ENCODE measurements around the gene ARID3A.
A peak's percentile ranks its signal among the peaks of the same experiment; 100 is the strongest.

ARID3A gene

DNA sequence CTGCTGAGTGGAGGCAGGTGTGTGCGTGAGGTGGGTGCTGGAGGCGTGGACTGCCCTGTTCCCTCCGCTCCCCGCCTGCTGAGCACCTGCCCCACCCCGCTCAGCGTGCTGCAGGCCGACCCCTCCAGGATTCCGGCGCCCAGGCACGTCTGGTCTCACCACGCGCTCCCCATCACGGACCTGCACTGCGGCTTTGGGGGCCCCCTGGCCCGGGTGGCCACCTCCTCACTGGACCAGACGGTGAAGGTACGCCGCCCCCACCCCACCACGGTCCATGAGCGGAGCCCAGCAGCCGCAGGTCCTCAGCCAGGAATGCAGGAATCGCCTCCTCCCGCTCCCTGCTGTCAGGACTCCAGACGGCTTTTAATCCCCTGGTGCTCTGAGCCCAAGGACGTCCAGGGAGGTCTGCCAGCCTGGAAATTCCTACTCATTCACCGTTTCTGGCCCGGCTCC lies 64.3 kb downstream of the ARID3A start:
- no peak for DNase-seq (ENCODE audit: low read depth)

DNA sequence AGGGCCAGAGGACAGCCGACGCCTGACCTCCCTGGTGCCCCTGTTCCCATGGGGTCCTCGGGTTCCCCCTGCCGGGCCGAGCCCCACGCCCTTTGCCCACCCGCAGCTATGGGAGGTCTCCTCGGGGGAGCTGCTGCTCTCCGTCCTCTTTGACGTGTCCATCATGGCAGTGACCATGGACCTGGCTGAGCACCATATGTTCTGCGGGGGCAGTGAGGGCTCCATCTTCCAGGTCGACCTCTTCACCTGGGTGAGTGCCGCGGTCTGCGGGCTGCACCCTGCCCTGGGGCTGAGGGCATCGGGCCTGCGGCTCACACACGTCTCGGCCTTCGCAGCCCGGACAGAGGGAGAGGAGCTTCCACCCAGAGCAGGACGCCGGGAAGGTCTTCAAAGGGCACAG lies 64.9 kb downstream of the ARID3A start:
- no peak for DNase-seq (ENCODE audit: low read depth)

DNA sequence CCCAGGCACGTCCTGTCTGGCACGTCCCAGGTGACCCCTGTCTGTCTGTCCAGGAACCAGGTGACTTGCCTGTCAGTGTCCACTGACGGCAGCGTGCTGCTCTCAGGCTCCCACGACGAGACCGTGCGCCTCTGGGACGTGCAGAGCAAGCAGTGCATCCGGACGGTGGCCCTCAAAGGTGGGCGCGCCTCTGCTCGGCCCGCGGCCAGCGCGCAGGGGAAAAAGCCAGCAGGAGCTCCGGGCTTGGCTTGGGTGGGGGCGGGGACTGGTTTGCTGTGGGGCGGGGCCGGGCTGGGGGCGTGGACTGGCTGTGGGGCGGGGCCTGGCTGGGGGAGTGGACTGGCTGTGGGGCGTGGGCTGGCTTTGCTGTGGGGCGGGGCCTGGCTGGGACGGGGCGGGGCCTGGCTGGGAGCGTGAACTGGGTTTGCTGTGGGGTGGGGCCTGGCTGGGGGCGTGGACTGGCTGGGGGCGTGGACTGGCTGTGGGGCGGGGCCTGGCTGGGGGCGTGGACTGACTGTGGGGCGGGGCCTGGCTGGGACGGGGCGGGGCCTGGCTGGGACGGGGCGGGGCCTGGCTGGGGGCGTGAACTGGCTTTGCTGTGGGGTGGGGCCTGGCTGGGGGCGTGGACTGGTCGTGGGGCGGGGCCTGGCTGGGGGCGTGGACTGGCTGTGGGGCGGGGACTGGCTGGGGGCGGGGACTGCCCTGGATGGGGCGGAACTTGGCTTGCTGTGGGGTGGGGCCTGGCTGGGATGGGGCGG lies 65.5 kb downstream of the ARID3A start:
- DNase-seq (ENCODE audit: low read depth) = peak; percentile 48

DNA sequence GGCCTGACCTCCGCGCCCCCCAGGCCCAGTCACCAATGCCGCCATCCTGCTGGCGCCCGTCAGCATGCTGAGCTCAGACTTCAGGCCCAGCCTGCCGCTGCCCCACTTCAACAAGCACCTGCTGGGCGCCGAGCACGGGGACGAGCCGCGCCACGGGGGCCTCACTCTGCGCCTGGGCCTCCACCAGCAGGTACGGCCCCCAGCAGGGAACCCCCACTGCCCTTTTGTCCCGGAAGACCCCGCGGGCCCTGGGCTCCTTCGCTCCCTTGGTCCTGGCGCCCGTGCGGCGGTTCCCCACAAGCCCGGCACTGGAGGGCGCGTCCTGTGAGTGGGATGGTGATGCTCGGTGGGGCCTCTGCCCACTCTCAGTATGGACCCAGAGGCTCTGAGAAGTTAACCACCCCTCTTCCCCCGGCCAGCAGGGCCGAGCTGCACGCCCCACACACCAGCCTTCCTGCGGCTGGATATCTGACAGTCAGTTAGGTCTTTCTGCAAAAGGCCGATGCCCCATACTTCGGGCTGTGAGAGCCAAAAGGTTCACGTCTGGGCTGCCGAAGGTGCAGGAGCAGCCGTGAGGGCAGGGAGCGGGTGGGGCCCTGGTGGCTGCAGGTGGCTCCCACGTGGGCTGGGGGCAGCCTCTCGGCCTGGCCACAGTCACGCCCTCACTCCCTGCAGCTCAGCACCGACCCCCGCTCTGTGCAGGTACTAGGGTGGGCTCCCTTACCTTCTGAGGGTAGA lies 66.3 kb downstream of the ARID3A start:
- no peak for DNase-seq (ENCODE audit: low read depth)

DNA sequence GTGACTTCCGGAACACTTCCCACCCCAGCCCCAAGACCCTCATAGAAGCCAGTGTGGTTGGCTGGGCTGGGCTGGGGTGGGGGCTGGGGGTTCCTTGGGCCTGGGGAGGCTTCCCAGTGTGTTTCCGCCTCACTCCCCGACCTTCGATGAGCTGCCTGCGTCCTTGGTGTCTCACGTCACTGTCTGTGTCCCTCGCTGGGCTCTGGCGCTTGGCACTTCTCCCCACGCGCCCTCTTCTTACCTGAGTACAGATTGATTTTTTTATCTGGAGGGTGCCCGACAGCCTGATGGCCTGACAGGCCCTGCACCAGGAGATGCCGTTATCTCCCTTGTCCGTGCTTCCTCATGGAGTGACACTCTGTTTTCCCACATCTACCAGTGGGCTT lies 66.8 kb downstream of the ARID3A start:
- no peak for DNase-seq (ENCODE audit: low read depth)

DNA sequence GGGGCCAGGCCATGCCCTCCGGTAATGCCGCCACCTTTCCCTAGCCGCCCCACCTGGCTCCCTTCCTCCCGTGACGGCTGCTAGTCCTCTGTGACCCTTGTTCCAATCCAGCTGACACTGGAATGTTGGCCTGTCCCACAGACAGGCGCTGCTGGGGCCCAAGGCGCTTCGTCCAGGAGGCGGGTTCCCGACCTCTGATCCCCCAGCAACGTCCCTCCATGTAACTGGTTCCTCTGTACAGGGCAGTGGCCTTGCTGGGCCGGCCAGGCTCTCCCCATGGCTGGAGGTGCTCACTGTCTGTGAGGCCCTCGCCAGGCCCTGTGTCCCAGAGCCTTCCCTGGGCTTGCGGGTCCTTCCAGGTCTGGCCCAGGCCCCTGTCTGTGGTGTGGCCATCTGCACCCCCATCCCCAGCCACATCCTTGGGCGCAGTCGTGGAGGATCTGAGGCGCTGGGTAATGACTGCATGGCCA lies 67.6 kb downstream of the ARID3A start:
- DNase-seq (ENCODE audit: low read depth) = no peak

DNA sequence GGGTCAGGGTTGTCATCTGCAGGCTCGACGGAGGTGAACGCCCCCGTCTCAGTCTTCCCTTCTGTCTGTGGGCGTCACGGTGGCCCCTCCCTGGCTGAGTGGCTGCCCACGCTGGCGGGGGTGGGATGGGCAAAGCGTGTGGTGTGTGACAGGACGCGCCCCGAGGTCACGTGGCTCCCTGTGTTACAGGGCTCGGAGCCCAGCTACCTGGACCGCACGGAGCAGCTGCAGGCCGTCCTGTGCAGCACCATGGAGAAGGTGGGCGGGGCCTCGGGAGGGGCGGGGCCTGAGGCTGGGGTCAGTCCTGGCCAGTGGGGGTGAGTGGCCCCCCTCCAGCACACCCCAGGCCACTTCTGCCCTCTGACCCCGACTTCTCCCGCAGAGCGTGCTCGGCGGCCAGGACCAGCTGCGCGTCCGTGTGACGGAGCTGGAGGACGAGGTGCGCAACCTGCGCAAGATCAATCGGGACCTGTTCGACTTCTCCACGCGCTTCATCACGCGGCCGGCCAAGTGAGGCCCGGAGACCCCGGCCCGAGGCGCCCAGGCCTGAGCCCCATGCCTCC lies 68.1 kb downstream of the ARID3A start:
- no peak for DNase-seq (ENCODE audit: low read depth)

DNA sequence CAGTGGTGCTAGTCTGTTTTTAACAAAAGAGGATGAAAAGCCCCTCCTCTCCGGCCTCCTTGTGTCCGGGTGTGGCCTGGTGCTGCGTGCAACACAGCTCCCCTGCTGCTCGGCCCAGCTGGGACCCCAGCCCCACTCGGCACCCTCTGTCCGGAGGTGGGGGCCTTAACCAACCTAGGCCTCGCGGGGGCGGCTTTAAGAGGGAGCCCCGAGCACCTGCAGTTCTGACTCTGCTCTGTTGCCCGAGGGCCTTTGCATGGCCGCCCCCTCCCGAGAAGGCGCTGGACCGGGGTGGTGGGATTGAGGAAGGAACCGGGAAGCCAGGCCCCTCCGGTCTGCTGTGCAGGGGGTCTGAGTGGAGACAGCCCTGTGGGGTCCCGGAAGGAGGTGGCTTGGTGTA lies 68.7 kb downstream of the ARID3A start:
- no peak for DNase-seq (ENCODE audit: low read depth)

DNA sequence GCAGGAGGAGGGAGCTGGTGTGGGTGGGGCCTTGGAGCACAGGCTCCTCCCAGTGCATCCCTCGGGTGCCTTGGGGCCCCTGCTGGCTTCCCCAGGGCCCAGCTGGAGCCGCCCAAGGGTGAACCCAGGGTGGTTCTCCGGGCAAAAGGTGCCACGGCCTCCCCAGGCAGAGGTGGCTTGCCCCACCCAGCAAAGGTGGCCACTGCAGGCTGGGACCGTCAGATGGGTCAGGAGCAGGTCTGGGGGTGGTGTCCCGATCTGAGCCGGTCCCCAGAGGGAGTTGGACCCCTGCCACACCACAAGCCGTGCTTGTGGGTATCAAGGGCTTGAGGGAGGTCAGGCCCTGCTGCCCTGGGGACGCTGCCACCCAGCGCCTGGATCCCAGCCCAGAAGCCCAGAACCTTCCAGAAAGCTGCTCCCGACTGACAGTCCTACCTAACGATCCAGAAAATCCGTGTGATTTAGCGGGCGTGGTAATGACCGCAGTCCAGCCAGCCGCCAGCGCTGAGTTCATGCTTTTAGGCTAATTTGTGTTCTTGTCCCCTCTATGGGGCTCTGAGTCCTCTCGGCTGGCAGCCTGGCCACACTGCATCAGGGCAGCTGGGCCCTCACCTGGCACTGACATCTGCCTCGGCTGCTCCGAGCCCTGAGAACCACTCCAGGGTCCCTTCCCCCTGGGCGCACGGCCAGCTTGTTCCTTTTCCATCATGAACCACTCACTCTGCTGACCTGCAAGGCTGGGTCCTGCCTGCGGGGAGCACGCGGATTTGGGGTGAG lies 69.4 kb downstream of the ARID3A start:
- DNase-seq (ENCODE audit: low read depth) = no peak

DNA sequence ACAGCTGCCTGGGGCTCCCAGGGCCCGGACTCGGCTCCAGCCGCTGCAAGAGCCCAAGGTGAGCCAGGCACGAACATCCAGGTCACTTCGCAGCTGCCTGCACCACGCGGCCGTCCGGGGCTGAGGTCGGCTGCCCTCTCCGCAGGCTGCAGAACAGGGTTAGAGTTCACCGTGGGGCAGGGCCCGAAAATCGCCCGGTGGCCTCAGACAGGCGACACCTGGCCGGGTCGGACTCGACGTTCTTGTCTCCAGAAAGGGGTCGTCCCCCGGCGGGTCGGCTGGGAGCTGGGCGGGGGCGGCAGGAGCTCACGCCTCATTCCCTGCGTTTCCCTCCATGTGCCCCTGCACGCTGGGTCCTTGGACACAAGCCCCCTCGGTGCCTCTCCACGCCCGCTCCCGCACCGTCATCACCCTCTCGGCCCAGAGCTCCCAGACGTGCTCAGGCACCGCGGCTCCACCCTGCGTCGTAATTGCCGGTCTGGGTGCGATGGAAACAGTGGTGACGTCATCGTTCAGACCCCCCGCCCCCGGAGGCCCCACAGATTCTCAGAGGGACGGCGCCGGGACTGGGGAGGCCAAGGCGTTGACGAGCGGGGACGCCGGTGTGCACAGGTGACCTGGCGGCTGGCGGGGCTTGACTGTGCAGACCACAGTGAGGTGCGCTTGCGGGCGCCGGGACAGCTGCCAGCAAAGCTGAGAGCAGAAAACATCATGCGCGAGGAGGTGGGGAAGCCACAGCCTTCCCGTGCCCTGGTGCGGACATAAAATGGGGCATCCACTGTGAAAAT lies 70.4 kb downstream of the ARID3A start:
- peak; percentile 54 for DNase-seq (ENCODE audit: low read depth)

DNA sequence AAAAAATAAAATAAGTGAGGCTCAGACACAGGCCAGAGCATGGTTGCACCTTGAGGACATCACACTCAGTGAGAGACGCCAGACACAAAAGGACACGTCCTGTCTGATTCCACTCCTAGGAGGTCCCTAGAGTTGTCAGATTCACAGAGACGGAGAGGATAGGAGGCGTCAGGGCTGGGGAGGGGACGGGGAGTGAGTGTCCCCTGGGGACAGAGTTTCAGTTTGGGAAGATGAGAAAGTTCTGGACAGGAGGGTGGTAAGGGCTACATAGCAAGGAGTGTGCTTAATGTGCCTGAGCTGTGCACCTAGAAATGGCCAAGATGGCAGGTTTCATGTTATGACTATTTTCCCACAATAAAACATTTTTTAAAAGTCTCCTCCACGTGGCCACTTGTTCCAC lies 72.2 kb downstream of the ARID3A start:
- no peak for DNase-seq (ENCODE audit: low read depth)

DNA sequence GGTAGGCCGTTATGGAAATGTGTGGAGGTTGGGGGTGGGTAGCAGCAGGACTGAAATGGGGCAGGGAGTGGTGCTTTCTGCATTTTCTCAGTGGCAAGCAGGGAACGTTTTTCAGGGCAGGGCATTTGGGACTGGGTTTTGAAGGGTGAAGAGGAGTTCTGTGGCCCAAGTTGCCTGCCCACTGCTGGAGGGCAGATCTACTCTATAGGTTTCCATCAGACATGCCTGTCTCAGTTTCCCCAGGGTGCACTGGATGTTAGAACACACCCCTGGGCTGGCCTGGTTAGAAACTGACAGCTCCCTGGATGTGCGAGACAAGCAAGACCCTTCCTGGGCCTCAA lies 73.5 kb downstream of the ARID3A start:
- no peak for DNase-seq (ENCODE audit: low read depth)

DNA sequence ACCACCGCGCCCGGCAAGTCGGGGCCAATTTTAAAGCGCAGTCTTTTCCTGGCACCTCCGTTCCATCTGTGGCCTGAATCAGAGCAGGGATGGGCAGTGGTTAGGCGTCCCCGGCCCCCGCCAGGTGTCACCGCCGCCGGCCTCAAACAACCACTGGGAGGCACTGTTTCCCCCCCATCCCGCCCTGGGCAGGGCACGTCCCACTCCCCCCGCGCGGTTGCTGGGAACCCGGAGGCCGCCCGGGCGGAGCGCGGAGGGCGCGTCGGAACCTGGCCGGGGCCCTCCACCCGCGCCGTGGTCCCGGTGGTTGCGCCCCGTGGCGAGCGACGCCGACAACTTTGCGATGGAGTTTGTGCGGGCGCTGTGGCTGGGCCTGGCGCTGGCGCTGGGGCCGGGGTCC lies 74.3 kb downstream of the ARID3A start, which contains the start of gene GRIN3B:
Gene GRIN3B, plus strand, starts transcription at position 325 of the 400 bp plus-strand sequence. Its CDS starts 19 bp downstream, at position 344.
- peak; percentile 59 for DNase-seq (ENCODE audit: low read depth)

DNA sequence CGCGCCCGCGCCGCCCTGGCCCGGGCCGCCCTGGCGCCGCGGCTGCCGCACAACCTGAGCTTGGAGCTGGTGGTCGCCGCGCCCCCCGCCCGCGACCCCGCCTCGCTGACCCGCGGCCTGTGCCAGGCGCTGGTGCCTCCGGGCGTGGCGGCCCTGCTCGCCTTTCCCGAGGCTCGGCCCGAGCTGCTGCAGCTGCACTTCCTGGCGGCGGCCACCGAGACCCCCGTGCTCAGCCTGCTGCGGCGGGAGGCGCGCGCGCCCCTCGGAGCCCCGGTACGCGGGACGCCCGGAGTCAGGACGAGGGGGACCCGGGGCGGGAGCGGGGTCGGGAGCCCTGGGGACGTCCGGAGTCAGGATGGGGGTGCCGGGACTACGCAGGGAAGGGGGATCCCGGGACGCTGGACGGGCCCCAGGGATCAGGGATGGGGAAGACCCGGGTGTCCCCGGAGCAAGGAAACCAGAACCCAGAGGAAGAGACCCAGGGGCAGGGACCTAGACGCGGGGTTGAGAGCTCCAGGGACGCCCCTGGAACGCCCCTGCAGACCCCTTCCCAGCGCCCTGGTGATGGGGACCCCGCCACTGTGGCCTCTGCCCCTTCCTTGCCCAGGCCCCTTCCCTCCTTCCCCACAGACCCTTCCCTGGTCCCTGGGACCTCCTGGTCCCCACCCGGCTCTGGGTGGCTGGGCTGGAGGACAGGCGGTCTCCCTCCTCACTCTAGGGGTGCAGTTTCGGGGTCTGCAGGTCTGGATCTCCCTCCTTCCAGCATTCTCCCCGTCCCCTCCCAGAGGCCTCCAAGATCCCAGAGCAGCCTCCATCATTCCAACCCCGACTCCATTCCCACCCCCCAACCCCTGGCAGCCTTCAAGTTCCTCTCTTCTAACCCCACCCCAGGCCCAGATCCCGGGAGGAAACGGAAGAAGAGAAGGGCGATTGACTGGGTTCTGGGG lies 75.0 kb downstream of the ARID3A start:
- DNase-seq (ENCODE audit: low read depth) = no peak

DNA sequence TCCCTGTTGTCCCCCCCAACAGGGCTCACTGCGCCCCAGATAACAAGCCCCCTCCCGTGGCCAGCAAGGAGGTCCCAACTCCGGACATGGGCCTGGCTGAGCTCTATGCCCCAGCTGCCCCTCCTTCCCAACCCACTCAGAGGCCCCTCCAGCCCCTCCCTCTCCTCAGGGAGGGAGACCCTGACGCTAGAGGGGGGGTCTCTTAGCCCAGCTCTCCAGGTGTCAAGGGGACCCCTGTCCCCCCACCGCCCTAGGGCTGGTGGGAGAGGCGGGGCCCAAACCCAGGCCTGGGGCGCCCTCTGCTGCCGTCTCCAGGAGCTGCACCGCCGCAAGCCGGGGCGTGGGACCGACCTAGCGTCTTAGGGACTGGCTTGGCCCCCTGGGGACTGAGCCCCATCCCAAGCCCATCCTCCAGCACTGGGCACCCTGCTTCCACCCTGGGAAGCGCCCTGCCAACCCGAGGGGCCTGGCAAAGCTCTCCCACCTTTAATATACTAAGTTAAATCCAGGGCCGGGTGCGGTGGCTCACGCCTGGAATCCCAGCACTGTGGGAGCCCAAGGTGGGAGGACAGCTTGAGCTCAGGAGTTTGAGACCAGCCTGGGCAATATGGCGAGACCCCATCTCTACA lies 75.8 kb downstream of the ARID3A start:
- peak; percentile 66 for DNase-seq (ENCODE audit: low read depth)

DNA sequence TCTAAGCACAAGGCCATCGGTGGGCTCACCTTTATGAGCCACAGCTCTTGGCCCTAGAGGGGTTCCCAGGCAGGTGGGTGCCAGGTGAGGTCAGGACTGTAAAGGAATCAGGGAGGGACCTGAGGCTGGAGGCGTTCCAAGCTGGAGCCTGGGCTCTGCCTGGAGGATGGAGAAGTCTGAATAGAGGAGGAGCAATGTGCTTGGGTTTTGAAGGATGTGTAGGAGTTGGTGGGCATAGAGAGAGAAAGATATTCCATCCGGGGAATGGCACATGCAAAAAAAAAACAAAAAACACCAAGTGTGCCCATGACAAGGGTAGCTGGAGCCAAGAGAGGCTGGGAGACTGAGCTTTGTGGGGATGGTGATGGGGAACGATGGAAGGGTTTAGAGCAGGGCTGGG lies 76.8 kb downstream of the ARID3A start:
- no peak for DNase-seq (ENCODE audit: low read depth)

DNA sequence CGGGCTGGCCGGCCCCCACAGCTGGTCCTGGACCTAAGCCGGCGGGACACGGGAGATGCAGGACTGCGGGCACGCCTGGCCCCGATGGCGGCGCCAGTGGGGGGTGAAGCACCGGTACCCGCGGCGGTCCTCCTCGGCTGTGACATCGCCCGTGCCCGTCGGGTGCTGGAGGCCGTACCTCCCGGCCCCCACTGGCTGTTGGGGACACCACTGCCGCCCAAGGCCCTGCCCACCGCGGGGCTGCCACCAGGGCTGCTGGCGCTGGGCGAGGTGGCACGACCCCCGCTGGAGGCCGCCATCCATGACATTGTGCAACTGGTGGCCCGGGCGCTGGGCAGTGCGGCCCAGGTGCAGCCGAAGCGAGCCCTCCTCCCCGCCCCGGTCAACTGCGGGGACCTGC lies 77.4 kb downstream of the ARID3A start:
- DNase-seq (ENCODE audit: low read depth) = no peak

DNA sequence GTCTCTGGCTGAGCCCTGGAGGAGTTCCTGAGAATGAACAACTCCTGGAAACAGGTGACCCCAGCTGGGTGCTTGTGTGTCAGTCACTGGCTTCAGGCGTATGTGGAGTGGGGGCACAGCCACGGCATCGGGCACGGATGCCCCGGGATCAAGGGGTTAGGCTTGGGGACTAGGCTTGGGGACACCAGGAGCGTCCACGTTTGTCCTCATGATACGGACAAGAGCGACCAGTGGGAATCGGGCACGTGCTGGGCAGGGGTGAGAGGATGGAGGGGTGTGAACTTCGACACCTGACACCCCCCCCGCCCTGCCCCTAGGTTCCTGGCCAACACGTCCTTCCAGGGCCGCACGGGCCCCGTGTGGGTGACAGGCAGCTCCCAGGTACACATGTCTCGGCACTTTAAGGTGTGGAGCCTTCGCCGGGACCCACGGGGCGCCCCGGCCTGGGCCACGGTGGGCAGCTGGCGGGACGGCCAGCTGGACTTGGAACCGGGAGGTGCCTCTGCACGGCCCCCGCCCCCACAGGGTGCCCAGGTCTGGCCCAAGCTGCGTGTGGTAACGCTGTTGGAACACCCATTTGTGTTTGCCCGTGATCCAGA lies 78.5 kb downstream of the ARID3A start:
- no peak for DNase-seq (ENCODE audit: low read depth)

Data from activated T-cell treated with anti-CD3 and anti-CD28 coated beads for 24 hours (primary cell).